ENCODE measurements around the gene KRABD2.

KRABD2 gene

GRCh38 chr17:8412089-8412488, 35.6 kb upstream of the KRABD2 start:
- H3K27me3 ChIP-seq = no peaks in the 10 kb centered on the region
- no peaks in the 10 kb centered on the region for H3K9me3 ChIP-seq
- H3K27ac ChIP-seq = no peak overlapping the region
- TF ChIP-seq CTCF (IDR thresholded peaks at IDR 0.05) (no peak), POLR2A (IDR thresholded peaks at IDR 0.05) (no peak)
- H3K4me3 ChIP-seq = no peak overlapping the region
- peaks cover 0 to 15% (median 0%) of the 10 kb centered on the region in 4 donors for H3K4me1 ChIP-seq
- 75% methylated on average over 4 of the region's 5 CpGs for WGBS (ENCODE audit: insufficient coverage, low coverage, low lambda C conversion rate, missing lambda C conversion rate)
- peak in 1 of 3 donors; percentile 0 for DNase-seq
- intact Hi-C loops (cut with DNase I) = loop anchor here in 1 of 2 donors (10.0 kb wide), 1 partner anchor 63 kb away; no protein-coding TSS in a partner anchor
- ATAC-seq = no peak
- no peaks in the 10 kb centered on the region for H3K36me3 ChIP-seq

GRCh38 chr17:8410883-8411238, 34.4 kb upstream of the KRABD2 start:
- intact Hi-C loops (cut with DNase I) = loop anchor here in 1 of 2 donors (10.0 kb wide), 1 partner anchor 64 kb away; no protein-coding TSS in a partner anchor
- TF ChIP-seq POLR2A (IDR thresholded peaks at IDR 0.05) (no peak), CTCF (IDR thresholded peaks at IDR 0.05) (no peak)
- no peaks in the 10 kb centered on the region for H3K27me3 ChIP-seq
- ATAC-seq (no peak), DNase-seq (no peak)
- 57% methylated on average over 1 of the region's 1 CpG for WGBS (ENCODE audit: insufficient coverage, low coverage, low lambda C conversion rate, missing lambda C conversion rate)
- peaks cover 0 to 15% (median 0%) of the 10 kb centered on the region in 4 donors for H3K4me1 ChIP-seq
- H3K27ac ChIP-seq = no peak overlapping the region
- no peaks in the 10 kb centered on the region for H3K9me3 ChIP-seq
- no peak overlapping the region for H3K4me3 ChIP-seq
- no peaks in the 10 kb centered on the region for H3K36me3 ChIP-seq

GRCh38 chr17:8409966-8410882, 33.7 kb upstream of the KRABD2 start:
- Histone ChIP-seq H3K4me3 (no peak overlapping the region), H3K36me3 (no peaks in the 10 kb centered on the region), H3K27me3 (no peaks in the 10 kb centered on the region), H3K9me3 (no peaks in the 10 kb centered on the region), H3K27ac (no peak overlapping the region), H3K4me1 (peaks cover 0 to 15% (median 0%) of the 10 kb centered on the region in 4 donors)
- TF ChIP-seq CTCF (IDR thresholded peaks at IDR 0.05) = peak; percentile 86 to 92 (median 88)
- no peak for TF ChIP-seq POLR2A (IDR thresholded peaks at IDR 0.05)
- peak; percentile 88 to 92 (median 90) for DNase-seq
- intact Hi-C loops (cut with DNase I) = loop anchor here (10.0 kb wide), 2 partner anchors 65 to 335 kb away; partner anchors contain the start of gene CCDC42 (in 1 of the 2)
- ATAC-seq = peak; percentile 95 to 98 (median 97)
- 21% methylated on average over 19 of the region's 19 CpGs for WGBS (ENCODE audit: insufficient coverage, low coverage, low lambda C conversion rate, missing lambda C conversion rate)

- Histone ChIP-seq H3K36me3 (no peaks in the 10 kb centered on the region), H3K27ac (no peak overlapping the region), H3K4me3 (no peak overlapping the region), H3K4me1 (peaks cover 0 to 15% (median 0%) of the 10 kb centered on the region in 4 donors), H3K27me3 (no peaks in the 10 kb centered on the region), H3K9me3 (no peaks in the 10 kb centered on the region)
- intact Hi-C loops (cut with DNase I) = loop anchor here in 1 of 2 donors (10.0 kb wide), 1 partner anchor 336 kb away; the partner anchor contains the start of gene CCDC42
- 45% methylated on average over 5 of the region's 14 CpGs for WGBS (ENCODE audit: insufficient coverage, low coverage, low lambda C conversion rate, missing lambda C conversion rate)
- ATAC-seq (no peak), DNase-seq (peak in 1 of 3 donors; percentile 39)
- TF ChIP-seq POLR2A (IDR thresholded peaks at IDR 0.05) (no peak), CTCF (IDR thresholded peaks at IDR 0.05) (no peak)
Observed at GRCh38 chr17:8408371-8408770, 31.9 kb upstream of the KRABD2 start.
